Loucy (cell line): ENCODE data around the gene GLT8D2.

ENCODE experiments used
- CTCF ChIP-seq: fragments of 200-600 bp; sonication (generic); conservative IDR thresholded peaks from 2 replicates; pipeline ENCODE4 v1.5.1; 2014; ENCODE audit warnings: mild to moderate bottlenecking, antibody characterized with exemption, low read length
- EZH2phosphoT487 ChIP-seq: fragments of 200-600 bp; IDR thresholded peaks from 2 replicates; pipeline ENCODE4 v1.6.1; 2018; ENCODE audit warnings: antibody characterized with exemption, mild to moderate bottlenecking, moderate library complexity, borderline replicate concordance

GRCh38 chr12:104049278-104049902 lies 597 bp downstream of the GLT8D2 start:
- no peak for TF ChIP-seq CTCF
- TF ChIP-seq EZH2phosphoT487 = no peak
